Transverse colon (tissue), 4 donors: ENCODE results near the gene FTSJ1. TPM values are rescaled to one million over a fixed set of nuclear protein-coding genes. Genes with fewer than 3 reads are reported as not detected.
"Not testable (repeated sequence)": the region's sequence is repeated elsewhere in the genome, so short reads cannot be mapped to it uniquely, and the experiment has no call there.

ENCODE experiments used
- DNase-seq: peaks from one replicate; pipeline ENCODE4 v3.0.0-alpha.2; 2019
- H3K27ac ChIP-seq, 4 donors: fragments of 200-600 bp; sonication (generic); 2 replicates each; pipeline ENCODE4 v1.5.1; 2016 to 2018; ENCODE audit warnings: inconsistent platforms in 4 of 4
- H3K27me3 ChIP-seq: fragments of 200-600 bp; sonication (generic); 2 replicates; pipeline ENCODE4 v1.5.1; 2017; ENCODE audit warnings: inconsistent platforms
- H3K36me3 ChIP-seq, 4 donors: fragments of 200-600 bp; sonication (generic); 2 replicates each; pipeline ENCODE4 v1.5.1; 2017 to 2019; ENCODE audit warnings: inconsistent platforms in 4 of 4
- H3K4me1 ChIP-seq, 4 donors: fragments of 200-600 bp; sonication (generic); 2 replicates each; pipeline ENCODE4 v1.5.1; 2017 to 2020; ENCODE audit warnings: inconsistent platforms in 4 of 4
- H3K4me3 ChIP-seq, 4 donors: fragments of 200-600 bp; sonication (generic); 1 replicate in 1 of 4; 2 replicates in 3 of 4; pipeline versions ENCODE4 v1.5.1 to v1.6.1; 2017 to 2019; ENCODE audit warnings: inconsistent platforms in 4 of 4
- H3K9me3 ChIP-seq, 2 donors: fragments of 200-600 bp; sonication (generic); 2 replicates each; pipeline ENCODE4 v1.5.1; 2017 to 2019; ENCODE audit warnings: inconsistent platforms in 2 of 2
- CTCF ChIP-seq, 5 experiments: fragments of 200-600 bp in 3 of 5; fragments of 450-650 bp in 2 of 5; sonication (generic) in 3 of 5; IDR thresholded peaks; 1 replicate in 2 of 5; 2 replicates in 3 of 5; pipeline ENCODE4 v1.5.1; 2016 to 2017; ENCODE audit warnings: antibody characterized with exemption in 5 of 5, inconsistent platforms in 3 of 5, mild to moderate bottlenecking in 2 of 5, moderate library complexity in 1 of 5
- EP300 ChIP-seq: sonication (generic); formaldehyde crosslinking; IDR thresholded peaks from one replicate; pipeline ENCODE4 v1.6.1; 2017; ENCODE audit warnings: antibody characterized with exemption, low read depth
- POLR2A ChIP-seq: fragments of 450-650 bp; IDR thresholded peaks from one replicate; pipeline ENCODE4 v1.6.1; 2016; ENCODE audit warnings: antibody characterized with exemption, mild to moderate bottlenecking, moderate library complexity
- POLR2AphosphoS5 ChIP-seq, 3 donors: sonication (generic); formaldehyde crosslinking; IDR thresholded peaks; one replicate each; pipeline ENCODE4 v1.6.1; 2016; ENCODE audit warnings: antibody characterized with exemption in 3 of 3
- WGBS, 2 donors: methylation state at CpG; one replicate each; pipeline ENCODE4 v1.1.5; 2018; ENCODE audit warnings: low coverage in 1 of 2; 5-methylcytosine and 5-hydroxymethylcytosine counted together
- in situ Hi-C, 4 donors: fragments of 200-750 bp; cut with MboI; loops; one replicate each; pipeline versions ENCODE4 v1.15.0 to v1.15.1; 2017; ENCODE audit warnings: low sequenced_read_pairs in 3 of 4, low pct_ligation_motif_present in 1 of 4, low pct_unique_long_range_greater_than_20kb in 1 of 4
- intact Hi-C: fragments of 100-400 bp; cut with DNase I; formaldehyde crosslinking; loops from one replicate; pipeline ENCODE4 v1.15.1; 2023; ENCODE audit warnings: low total_unique reads
- total RNA-seq, 4 donors: library from RNA; depleted of rRNA; stranded (reverse); fragments of >200 nt; gene quantifications; one replicate each; pipeline ENCODE4 v1.1.0, GENCODE V29; 2016

FTSJ1 gene
- total RNA-seq, 4 donors from 2014 or later, result 15.3 to 33.2 (median 31.1) TPM

DNA sequence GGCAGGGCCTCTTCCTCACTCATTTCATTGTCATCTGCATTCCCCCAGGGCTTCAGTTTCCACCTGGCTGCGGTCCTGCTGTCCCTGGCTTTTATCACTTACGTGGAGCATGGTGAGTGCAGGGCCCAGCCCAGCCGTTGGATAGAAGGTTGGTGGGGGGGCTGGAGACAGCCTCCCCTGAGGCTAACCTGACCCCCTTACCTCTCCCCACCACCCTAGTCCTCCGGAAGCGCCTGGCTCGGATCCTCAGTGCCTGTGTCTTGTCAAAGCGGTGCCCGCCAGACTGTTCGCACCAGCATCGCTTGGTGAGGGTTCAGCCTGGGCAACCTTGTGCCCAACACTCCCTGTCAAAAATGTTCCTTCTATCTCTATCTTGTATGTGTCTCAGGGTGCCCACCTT is 39.8 kb downstream of the FTSJ1 start:
- TF ChIP-seq CTCF (IDR thresholded peaks at IDR 0.05), result no peak
- no peak for TF ChIP-seq POLR2A
- no peak for TF ChIP-seq EP300
- no peak for TF ChIP-seq POLR2AphosphoS5 (IDR thresholded peaks at IDR 0.05)
- intact Hi-C loops, result no loop called here
- H3K4me3 ChIP-seq, result no peak overlapping the region
- WGBS, 2 donors, result 82% methylated on average over 10 of the region's 10 CpGs; no CpG with 5 or more reads in 1 of the 2 donors
- no peaks in the 10 kb centered on the region for H3K9me3 ChIP-seq
- H3K4me1 ChIP-seq, result no peaks in the 10 kb centered on the region
- H3K27me3 ChIP-seq, result no peaks in the 10 kb centered on the region
- in situ Hi-C loops, result no loop called here
- no peak overlapping the region for H3K27ac ChIP-seq
- DNase-seq, result no peak
- H3K36me3 ChIP-seq, result no peaks in the 10 kb centered on the region

DNA sequence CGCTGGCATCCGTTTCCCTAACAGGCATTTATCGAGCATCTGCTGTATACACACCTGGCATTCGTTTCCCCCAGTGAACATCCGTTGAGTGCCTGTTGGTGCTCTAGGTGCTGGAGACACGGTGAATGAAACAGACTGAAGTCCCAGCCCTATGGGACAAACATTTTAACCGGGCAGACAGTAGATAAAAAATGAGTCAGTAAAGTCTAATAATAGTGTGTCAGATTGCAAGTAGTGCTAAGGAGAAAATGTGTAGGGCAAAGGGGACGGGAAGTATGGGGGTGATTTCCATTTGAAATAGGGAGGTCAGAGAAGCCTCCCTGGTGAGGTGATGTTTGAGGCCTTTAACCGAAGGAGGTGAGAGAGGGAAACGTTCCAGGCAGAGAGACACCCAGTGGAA is 40.3 kb downstream of the FTSJ1 start:
- H3K36me3 ChIP-seq, result no peaks in the 10 kb centered on the region
- WGBS, 2 donors, result 81 to 86% methylated on average over 4 to 10 of the region's 10 CpGs
- no peak for DNase-seq
- no peak overlapping the region for H3K4me3 ChIP-seq
- TF ChIP-seq POLR2AphosphoS5 (IDR thresholded peaks at IDR 0.05), result no peak
- intact Hi-C loops, result no loop called here
- H3K4me1 ChIP-seq, result no peaks in the 10 kb centered on the region
- no peaks in the 10 kb centered on the region for H3K9me3 ChIP-seq
- in situ Hi-C loops, result no loop called here
- no peaks in the 10 kb centered on the region for H3K27me3 ChIP-seq
- no peak overlapping the region for H3K27ac ChIP-seq

DNA sequence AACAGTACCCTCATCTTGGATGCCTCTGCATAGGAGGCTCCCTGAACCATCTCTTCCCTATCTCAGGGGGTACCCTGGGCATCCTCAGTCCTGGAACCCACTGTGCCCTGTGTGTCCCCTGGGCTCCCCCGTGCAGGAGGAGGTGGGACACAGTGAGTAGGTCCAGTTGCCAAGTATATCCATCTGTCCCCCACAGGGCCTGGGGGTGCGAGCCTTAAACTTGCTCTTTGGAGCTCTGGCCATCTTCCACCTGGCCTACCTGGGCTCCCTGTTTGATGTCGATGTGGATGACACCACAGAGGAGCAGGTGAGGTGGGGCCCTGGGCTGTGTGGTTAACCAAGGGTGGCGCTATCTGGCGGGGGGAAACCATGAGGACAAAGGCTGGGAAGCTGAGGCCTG is 41.0 kb downstream of the FTSJ1 start:
- no peak for DNase-seq
- TF ChIP-seq EP300, result no peak
- TF ChIP-seq CTCF (IDR thresholded peaks at IDR 0.05), result no peak
- no peak for TF ChIP-seq POLR2A
- TF ChIP-seq POLR2AphosphoS5 (IDR thresholded peaks at IDR 0.05), result no peak
- H3K4me1 ChIP-seq, result no peaks in the 10 kb centered on the region

DNA sequence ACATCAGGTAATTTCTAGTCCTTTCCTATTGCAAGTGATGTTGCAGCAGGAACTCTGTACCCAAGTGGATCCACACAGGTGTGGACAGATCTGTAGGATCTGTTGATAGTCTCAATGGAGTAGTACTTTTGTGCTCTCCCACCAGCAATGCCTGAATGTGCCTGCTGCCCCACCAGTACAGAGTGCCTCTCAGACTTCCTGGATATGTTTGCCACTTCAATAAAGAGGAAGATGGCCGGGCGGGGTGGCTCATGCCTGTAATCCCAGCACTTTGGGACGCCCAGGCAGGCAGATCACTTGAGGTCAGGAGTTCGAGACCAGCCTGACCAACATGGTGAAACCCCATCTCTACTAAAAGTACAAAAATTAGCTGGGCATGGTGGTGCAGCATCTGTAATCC is 43.5 kb downstream of the FTSJ1 start:
- H3K9me3 ChIP-seq, H3K36me3 ChIP-seq, H3K27ac ChIP-seq, H3K4me3 ChIP-seq, in situ Hi-C loops, DNase-seq, H3K27me3 ChIP-seq, H3K4me1 ChIP-seq, intact Hi-C loops: not testable (repeated sequence)
- WGBS, 2 donors, result 59% methylated on average over 4 of the region's 4 CpGs; no CpG with 5 or more reads in 1 of the 2 donors

More for the DNA sequence above, 41.0 kb downstream of the FTSJ1 start:
- WGBS, 2 donors, result 68% methylated on average over 5 of the region's 5 CpGs; no CpG with 5 or more reads in 1 of the 2 donors
- H3K36me3 ChIP-seq, result no peaks in the 10 kb centered on the region
- intact Hi-C loops (no loop called here), in situ Hi-C loops (no loop called here)
- H3K27me3 ChIP-seq, result no peaks in the 10 kb centered on the region
- H3K4me3 ChIP-seq, result no peak overlapping the region
- no peak overlapping the region for H3K27ac ChIP-seq
- H3K9me3 ChIP-seq, result no peaks in the 10 kb centered on the region

GRCh38 chrX:48520455-48520854 is 44.5 kb downstream of the FTSJ1 start:
- H3K9me3 ChIP-seq, result no peaks in the 10 kb centered on the region
- in situ Hi-C loops (no loop called here), intact Hi-C loops (no loop called here)
- no peak overlapping the region for H3K27ac ChIP-seq
- no peak for DNase-seq
- H3K4me1 ChIP-seq, result peaks cover 0 to 9% (median 4%) of the 10 kb centered on the region in 4 donors
- H3K4me3 ChIP-seq, result no peak overlapping the region
- no peak for TF ChIP-seq POLR2AphosphoS5 (IDR thresholded peaks at IDR 0.05)
- no peak for TF ChIP-seq EP300
- TF ChIP-seq CTCF (IDR thresholded peaks at IDR 0.05), result no peak
- TF ChIP-seq POLR2A, result no peak
- WGBS, 2 donors, result 81 to 83% methylated on average over 1 to 2 of the region's 2 CpGs
- H3K27me3 ChIP-seq, result no peaks in the 10 kb centered on the region
- no peaks in the 10 kb centered on the region for H3K36me3 ChIP-seq
